ENCODE data around the gene TRAP1.

TRAP1 gene

GRCh38 chr16:3762107-3762750 lies 44.9 kb upstream of the TRAP1 start:
- Histone ChIP-seq H3F3A (ENCODE audit: insufficient read depth, low read length) (no peaks in the 10 kb centered on the region), H3K9ac (ENCODE audit: low read length) (no peak overlapping the region), H3K9me2 (ENCODE audit: low read depth, low read length) (no peaks in the 10 kb centered on the region), H3K4me3 (ENCODE audit: low read depth, low read length, poor library complexity, severe bottlenecking) (no peak overlapping the region), H2AFZ (ENCODE audit: low read length) (no peak overlapping the region), H3K9me3 (ENCODE audit: low read length) (no peaks in the 10 kb centered on the region), H3K79me2 (ENCODE audit: insufficient read depth, low read length) (no peaks in the 10 kb centered on the region), H4K20me1 (ENCODE audit: insufficient read depth, low read length) (no peaks in the 10 kb centered on the region), H3K36me3 (ENCODE audit: insufficient read depth, low read length) (peaks cover 51% of the 10 kb centered on the region), H3K4me1 (ENCODE audit: insufficient read depth, low read length, severe bottlenecking) (peaks cover 4% of the 10 kb centered on the region), H3K27ac (ENCODE audit: low read depth, low read length, poor library complexity, severe bottlenecking) (no peak overlapping the region), H3K27me3 (ENCODE audit: insufficient read depth, low read length) (no peaks in the 10 kb centered on the region), H3K4me2 (ENCODE audit: low read length) (no peak overlapping the region)
- TF ChIP-seq CTCF (IDR thresholded peaks at IDR 0.05; ENCODE audit: low read length) (no peak), EZH2 (IDR thresholded peaks at IDR 0.05; ENCODE audit: borderline replicate concordance, low read length) (no peak)

DNA sequence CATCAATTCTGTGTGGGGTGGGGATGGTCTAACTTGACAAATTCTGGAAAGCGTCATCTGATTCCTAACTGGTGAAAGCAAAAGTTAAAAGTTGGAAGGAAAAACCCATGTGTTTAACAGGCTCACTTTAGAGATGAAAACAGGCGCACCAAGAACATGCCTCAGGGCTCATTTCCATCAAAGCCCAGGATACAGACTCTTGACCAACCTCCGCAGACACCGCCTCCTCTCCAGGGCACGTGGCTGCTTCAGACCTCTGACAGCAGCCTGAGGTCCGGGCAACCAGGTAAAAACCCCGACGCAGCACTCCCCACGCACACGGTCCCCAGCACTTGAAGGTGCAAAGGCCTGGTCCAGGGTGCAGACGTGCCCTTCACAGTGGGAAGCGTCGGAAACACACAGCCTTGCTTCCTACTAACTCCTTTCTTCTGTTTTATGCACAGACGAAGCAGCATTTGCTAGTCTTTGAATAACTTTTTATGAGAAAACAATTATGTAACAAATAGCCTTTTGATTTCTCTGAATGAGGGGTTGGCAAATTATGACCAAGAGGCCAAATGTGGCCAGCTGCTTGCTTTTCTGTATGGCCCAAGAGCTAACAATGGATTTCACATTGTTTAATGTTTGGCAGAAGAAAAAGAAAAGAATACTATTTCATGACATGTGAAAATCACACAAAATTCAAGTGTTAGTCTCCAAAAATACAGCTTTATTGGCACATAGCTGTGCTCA lies 44.2 kb upstream of the TRAP1 start:
- Histone ChIP-seq H3K4me1 (ENCODE audit: insufficient read depth, low read length, severe bottlenecking) (no peaks in the 10 kb centered on the region), H3K36me3 (ENCODE audit: insufficient read depth, low read length) (peaks cover 51% of the 10 kb centered on the region), H3K79me2 (ENCODE audit: insufficient read depth, low read length) (no peaks in the 10 kb centered on the region), H3K9me3 (ENCODE audit: low read length) (no peaks in the 10 kb centered on the region), H4K20me1 (ENCODE audit: insufficient read depth, low read length) (no peaks in the 10 kb centered on the region), H3K4me3 (ENCODE audit: low read depth, low read length, poor library complexity, severe bottlenecking) (no peak overlapping the region), H3K9ac (ENCODE audit: low read length) (no peak overlapping the region), H2AFZ (ENCODE audit: low read length) (no peak overlapping the region), H3K4me2 (ENCODE audit: low read length) (no peak overlapping the region), H3K27me3 (ENCODE audit: insufficient read depth, low read length) (no peaks in the 10 kb centered on the region), H3K9me2 (ENCODE audit: low read depth, low read length) (no peaks in the 10 kb centered on the region), H3K27ac (ENCODE audit: low read depth, low read length, poor library complexity, severe bottlenecking) (no peak overlapping the region), H3F3A (ENCODE audit: insufficient read depth, low read length) (no peaks in the 10 kb centered on the region)
- no peak for TF ChIP-seq EZH2 (IDR thresholded peaks at IDR 0.05; ENCODE audit: borderline replicate concordance, low read length)
- no peak for TF ChIP-seq CTCF (IDR thresholded peaks at IDR 0.05; ENCODE audit: low read length)

DNA sequence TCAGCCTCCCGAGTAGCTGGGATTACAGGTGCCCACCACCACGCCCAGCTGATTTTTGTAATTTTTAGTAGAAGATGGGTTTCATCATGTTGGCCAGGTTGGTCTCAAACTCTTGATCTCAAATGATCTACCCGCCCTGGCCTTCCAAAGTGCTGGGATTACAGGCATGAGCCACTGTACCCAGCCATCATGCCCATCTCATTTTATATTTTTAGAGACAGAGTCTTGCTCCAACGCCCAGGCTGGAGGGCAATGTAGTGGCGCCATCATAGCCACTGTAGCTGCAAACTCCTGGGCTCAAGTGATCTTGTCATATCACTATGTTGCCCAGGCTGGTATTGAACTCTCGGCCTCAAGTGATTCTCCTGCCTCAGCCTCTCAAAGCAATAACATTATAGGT lies 43.2 kb upstream of the TRAP1 start:
- Histone ChIP-seq H3K9me2 (ENCODE audit: low read depth, low read length) (no peaks in the 10 kb centered on the region), H4K20me1 (ENCODE audit: insufficient read depth, low read length) (no peaks in the 10 kb centered on the region), H3K4me1 (ENCODE audit: insufficient read depth, low read length, severe bottlenecking) (no peaks in the 10 kb centered on the region), H3K36me3 (ENCODE audit: insufficient read depth, low read length) (peaks cover 50% of the 10 kb centered on the region), H3K9me3 (ENCODE audit: low read length) (no peaks in the 10 kb centered on the region), H3K27ac (ENCODE audit: low read depth, low read length, poor library complexity, severe bottlenecking) (no peak overlapping the region), H3K27me3 (ENCODE audit: insufficient read depth, low read length) (no peaks in the 10 kb centered on the region), H3K9ac (ENCODE audit: low read length) (no peak overlapping the region), H3F3A (ENCODE audit: insufficient read depth, low read length) (no peaks in the 10 kb centered on the region), H3K4me2 (ENCODE audit: low read length) (no peak overlapping the region), H3K4me3 (ENCODE audit: low read depth, low read length, poor library complexity, severe bottlenecking) (no peak overlapping the region), H3K79me2 (ENCODE audit: insufficient read depth, low read length) (no peaks in the 10 kb centered on the region), H2AFZ (ENCODE audit: low read length) (no peak overlapping the region)
- TF ChIP-seq CTCF (IDR thresholded peaks at IDR 0.05; ENCODE audit: low read length) (no peak), EZH2 (IDR thresholded peaks at IDR 0.05; ENCODE audit: borderline replicate concordance, low read length) (no peak)

All from OCI-LY1 (cell line).